ENCODE results near the gene DLG1. TPM values are rescaled to one million over a fixed set of nuclear protein-coding genes. Genes with fewer than 3 reads are reported as not detected.
A peak's percentile ranks its signal among the peaks of the same experiment; 100 is the strongest.

DLG1 gene
- polyA plus RNA-seq, 4 donors: 25.5 to 68.9 (median 39.7) TPM

- no peaks in the 10 kb centered on the region for H3K27me3 ChIP-seq (ENCODE audit: control insufficient read depth in 3 of 3, insufficient read depth in 3 of 3, low read length in 3 of 3)
- DNase-seq: no peak
- no peak overlapping the region for H3K27ac ChIP-seq (ENCODE audit: low read depth in 1 of 3, low read length in 2 of 3)
- H3K4me3 ChIP-seq (ENCODE audit: low read depth in 1 of 3, low read length in 3 of 3): no peak overlapping the region
- H3K9me3 ChIP-seq (ENCODE audit: control insufficient read depth in 2 of 2, insufficient read depth in 1 of 2, low read depth in 1 of 2, low read length in 1 of 2): no peaks in the 10 kb centered on the region
- peaks cover 0 to 3% (median 3%) of the 10 kb centered on the region in 3 donors for H3K4me1 ChIP-seq (ENCODE audit: control insufficient read depth in 3 of 3, insufficient read depth in 2 of 3, low read depth in 1 of 3, low read length in 2 of 3)
- H3K36me3 ChIP-seq (ENCODE audit: control insufficient read depth in 3 of 3, insufficient read depth in 2 of 3, low read depth in 1 of 3, low read length in 3 of 3): peaks cover 0 to 2% (median 0%) of the 10 kb centered on the region in 3 donors
- FAIRE-seq: no peak
- WGBS, 3 donors: 44 to 52% (median 48%) methylated on average over 3 of the region's 3 CpGs
These were observed 122.9 kb downstream of the DLG1 start for GRCh38 chr3:197175503-197175902.

GRCh38 chr3:197174927-197175326 is 123.5 kb downstream of the DLG1 start:
- WGBS, 3 donors: 78 to 91% (median 89%) methylated on average over 3 of the region's 3 CpGs
- FAIRE-seq: no peak
- Histone ChIP-seq H3K27me3 (ENCODE audit: control insufficient read depth in 3 of 3, insufficient read depth in 3 of 3, low read length in 3 of 3) (no peaks in the 10 kb centered on the region), H3K4me3 (ENCODE audit: low read depth in 1 of 3, low read length in 3 of 3) (no peak overlapping the region), H3K4me1 (ENCODE audit: control insufficient read depth in 3 of 3, insufficient read depth in 2 of 3, low read depth in 1 of 3, low read length in 2 of 3) (no peaks in the 10 kb centered on the region), H3K27ac (ENCODE audit: low read depth in 1 of 3, low read length in 2 of 3) (no peak overlapping the region), H3K36me3 (ENCODE audit: control insufficient read depth in 3 of 3, insufficient read depth in 2 of 3, low read depth in 1 of 3, low read length in 3 of 3) (peaks cover 0 to 2% (median 0%) of the 10 kb centered on the region in 3 donors), H3K9me3 (ENCODE audit: control insufficient read depth in 2 of 2, insufficient read depth in 1 of 2, low read depth in 1 of 2, low read length in 1 of 2) (no peaks in the 10 kb centered on the region)
- no peak for DNase-seq

GRCh38 chr3:197173620-197174019 is 124.8 kb downstream of the DLG1 start:
- DNase-seq (no peak), FAIRE-seq (no peak)
- Histone ChIP-seq H3K27ac (ENCODE audit: low read depth in 1 of 3, low read length in 2 of 3) (no peak overlapping the region), H3K27me3 (ENCODE audit: control insufficient read depth in 3 of 3, insufficient read depth in 3 of 3, low read length in 3 of 3) (no peaks in the 10 kb centered on the region), H3K4me1 (ENCODE audit: control insufficient read depth in 3 of 3, insufficient read depth in 2 of 3, low read depth in 1 of 3, low read length in 2 of 3) (no peaks in the 10 kb centered on the region), H3K36me3 (ENCODE audit: control insufficient read depth in 3 of 3, insufficient read depth in 2 of 3, low read depth in 1 of 3, low read length in 3 of 3) (peaks cover 0 to 2% (median 2%) of the 10 kb centered on the region in 3 donors), H3K9me3 (ENCODE audit: control insufficient read depth in 2 of 2, insufficient read depth in 1 of 2, low read depth in 1 of 2, low read length in 1 of 2) (no peaks in the 10 kb centered on the region), H3K4me3 (ENCODE audit: low read depth in 1 of 3, low read length in 3 of 3) (no peak overlapping the region)
- WGBS, 3 donors: 96 to 98% (median 96%) methylated on average over 4 of the region's 4 CpGs

- DNase-seq (no peak), FAIRE-seq (no peak)
- 53 to 57% (median 56%) methylated on average over 1 of the region's 1 CpG for WGBS, 3 donors
- no peaks in the 10 kb centered on the region for H3K27me3 ChIP-seq (ENCODE audit: control insufficient read depth in 3 of 3, insufficient read depth in 3 of 3, low read length in 3 of 3)
- H3K36me3 ChIP-seq (ENCODE audit: control insufficient read depth in 3 of 3, insufficient read depth in 2 of 3, low read depth in 1 of 3, low read length in 3 of 3): peaks cover 0 to 2% (median 0%) of the 10 kb centered on the region in 3 donors
- no peak overlapping the region for H3K4me3 ChIP-seq (ENCODE audit: low read depth in 1 of 3, low read length in 3 of 3)
- H3K4me1 ChIP-seq (ENCODE audit: control insufficient read depth in 3 of 3, insufficient read depth in 2 of 3, low read depth in 1 of 3, low read length in 2 of 3): peaks cover 0 to 3% (median 0%) of the 10 kb centered on the region in 3 donors
- no peaks in the 10 kb centered on the region for H3K9me3 ChIP-seq (ENCODE audit: control insufficient read depth in 2 of 2, insufficient read depth in 1 of 2, low read depth in 1 of 2, low read length in 1 of 2)
- no peak overlapping the region for H3K27ac ChIP-seq (ENCODE audit: low read depth in 1 of 3, low read length in 2 of 3)
These were observed 126.8 kb downstream of the DLG1 start for GRCh38 chr3:197171481-197172067.

DNA sequence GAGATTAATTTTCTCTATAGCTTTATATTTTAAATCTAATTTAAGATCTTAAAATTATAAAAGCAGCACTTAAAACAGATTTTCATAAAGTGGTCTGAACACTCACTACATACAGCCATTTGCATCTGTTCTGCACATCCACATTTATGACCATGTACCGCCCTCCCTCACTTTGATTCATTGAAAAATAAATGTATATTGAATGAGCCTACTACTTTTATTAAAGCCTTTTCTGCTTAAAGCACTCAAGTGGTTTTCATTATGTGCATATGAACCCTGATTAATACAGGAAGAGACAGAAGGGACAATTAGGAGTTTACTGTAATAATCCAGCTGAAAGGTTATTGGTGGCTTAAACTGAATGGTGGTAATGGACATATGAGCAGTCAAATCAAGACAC is 129.4 kb downstream of the DLG1 start:
- H3K27me3 ChIP-seq (ENCODE audit: control insufficient read depth in 3 of 3, insufficient read depth in 3 of 3, low read length in 3 of 3): no peaks in the 10 kb centered on the region
- FAIRE-seq: no peak
- H3K27ac ChIP-seq (ENCODE audit: low read depth in 1 of 3, low read length in 2 of 3): no peak overlapping the region
- H3K9me3 ChIP-seq (ENCODE audit: control insufficient read depth in 2 of 2, insufficient read depth in 1 of 2, low read depth in 1 of 2, low read length in 1 of 2): no peaks in the 10 kb centered on the region
- H3K4me3 ChIP-seq (ENCODE audit: low read depth in 1 of 3, low read length in 3 of 3): no peak overlapping the region
- H3K4me1 ChIP-seq (ENCODE audit: control insufficient read depth in 3 of 3, insufficient read depth in 2 of 3, low read depth in 1 of 3, low read length in 2 of 3): peaks cover 0 to 3% (median 0%) of the 10 kb centered on the region in 3 donors
- DNase-seq: no peak
- WGBS, 3 donors: 100% methylated on average over 1 of the region's 1 CpG
- H3K36me3 ChIP-seq (ENCODE audit: control insufficient read depth in 3 of 3, insufficient read depth in 2 of 3, low read depth in 1 of 3, low read length in 3 of 3): peaks cover 0 to 11% (median 0%) of the 10 kb centered on the region in 3 donors

DNA sequence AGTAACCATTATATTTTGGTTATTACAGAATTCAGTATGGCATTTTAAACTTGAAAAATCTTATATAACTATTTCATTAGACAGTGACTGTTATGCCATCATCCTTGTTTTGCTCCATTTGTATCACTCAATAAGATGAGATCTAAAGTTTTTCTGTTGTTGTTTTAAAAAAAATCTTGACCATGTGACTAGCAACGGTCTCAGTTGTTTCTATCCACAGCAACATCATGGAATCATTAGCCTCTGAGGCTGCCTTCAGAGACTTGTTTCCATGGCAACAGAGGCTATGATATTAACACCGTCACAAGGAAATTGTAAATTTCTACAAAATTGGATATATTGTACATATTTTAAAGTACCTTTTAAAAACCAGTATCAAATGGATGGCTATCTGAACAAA is 129.8 kb downstream of the DLG1 start:
- Histone ChIP-seq H3K4me3 (ENCODE audit: low read depth in 1 of 3, low read length in 3 of 3) (no peak overlapping the region), H3K9me3 (ENCODE audit: control insufficient read depth in 2 of 2, insufficient read depth in 1 of 2, low read depth in 1 of 2, low read length in 1 of 2) (no peaks in the 10 kb centered on the region), H3K27me3 (ENCODE audit: control insufficient read depth in 3 of 3, insufficient read depth in 3 of 3, low read length in 3 of 3) (no peaks in the 10 kb centered on the region), H3K4me1 (ENCODE audit: control insufficient read depth in 3 of 3, insufficient read depth in 2 of 3, low read depth in 1 of 3, low read length in 2 of 3) (peaks cover 0 to 3% (median 0%) of the 10 kb centered on the region in 3 donors), H3K27ac (ENCODE audit: low read depth in 1 of 3, low read length in 2 of 3) (no peak overlapping the region), H3K36me3 (ENCODE audit: control insufficient read depth in 3 of 3, insufficient read depth in 2 of 3, low read depth in 1 of 3, low read length in 3 of 3) (peaks cover 0 to 14% (median 0%) of the 10 kb centered on the region in 3 donors)
- DNase-seq (no peak), FAIRE-seq (no peak)
- WGBS, 3 donors: 59 to 89% (median 82%) methylated on average over 2 of the region's 2 CpGs

- no peaks in the 10 kb centered on the region for H3K27me3 ChIP-seq (ENCODE audit: control insufficient read depth in 3 of 3, insufficient read depth in 3 of 3, low read length in 3 of 3)
- no peak overlapping the region for H3K4me3 ChIP-seq (ENCODE audit: low read depth in 1 of 3, low read length in 3 of 3)
- H3K27ac ChIP-seq (ENCODE audit: low read depth in 1 of 3, low read length in 2 of 3): no peak overlapping the region
- 87 to 90% (median 88%) methylated on average over 4 of the region's 4 CpGs for WGBS, 3 donors
- FAIRE-seq: no peak
- H3K4me1 ChIP-seq (ENCODE audit: control insufficient read depth in 3 of 3, insufficient read depth in 2 of 3, low read depth in 1 of 3, low read length in 2 of 3): peaks cover 0 to 3% (median 0%) of the 10 kb centered on the region in 3 donors
- H3K36me3 ChIP-seq (ENCODE audit: control insufficient read depth in 3 of 3, insufficient read depth in 2 of 3, low read depth in 1 of 3, low read length in 3 of 3): peaks cover 0 to 18% (median 0%) of the 10 kb centered on the region in 3 donors
- no peak for DNase-seq
- no peaks in the 10 kb centered on the region for H3K9me3 ChIP-seq (ENCODE audit: control insufficient read depth in 2 of 2, insufficient read depth in 1 of 2, low read depth in 1 of 2, low read length in 1 of 2)
These were observed 130.3 kb downstream of the DLG1 start for GRCh38 chr3:197168063-197168462.

DNA sequence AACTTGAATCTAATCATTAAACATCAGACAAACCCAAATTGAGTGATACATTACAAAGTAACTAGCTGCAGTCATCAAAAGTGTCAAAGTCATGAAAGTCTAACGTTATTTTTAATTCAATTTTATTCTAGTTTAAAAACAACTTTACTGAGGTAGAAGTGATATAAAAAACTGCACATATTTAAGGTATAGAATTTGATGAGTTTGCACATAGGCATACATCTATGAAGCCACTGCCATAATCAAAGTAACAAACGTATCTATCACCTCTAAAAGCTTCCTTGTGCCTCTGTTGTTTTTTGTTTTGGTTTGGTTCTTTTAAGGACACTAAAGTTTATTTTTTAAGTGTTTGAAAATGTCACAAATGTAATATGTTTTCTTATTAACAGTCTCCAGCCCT is 130.9 kb downstream of the DLG1 start:
- Histone ChIP-seq H3K27ac (ENCODE audit: low read depth in 1 of 3, low read length in 2 of 3) (no peak overlapping the region), H3K4me3 (ENCODE audit: low read depth in 1 of 3, low read length in 3 of 3) (no peak overlapping the region), H3K9me3 (ENCODE audit: control insufficient read depth in 2 of 2, insufficient read depth in 1 of 2, low read depth in 1 of 2, low read length in 1 of 2) (no peaks in the 10 kb centered on the region), H3K36me3 (ENCODE audit: control insufficient read depth in 3 of 3, insufficient read depth in 2 of 3, low read depth in 1 of 3, low read length in 3 of 3) (peaks cover 0 to 18% (median 0%) of the 10 kb centered on the region in 3 donors), H3K27me3 (ENCODE audit: control insufficient read depth in 3 of 3, insufficient read depth in 3 of 3, low read length in 3 of 3) (no peaks in the 10 kb centered on the region), H3K4me1 (ENCODE audit: control insufficient read depth in 3 of 3, insufficient read depth in 2 of 3, low read depth in 1 of 3, low read length in 2 of 3) (peaks cover 0 to 3% (median 0%) of the 10 kb centered on the region in 3 donors)
- no peak for DNase-seq
- 75 to 97% (median 88%) methylated on average over 2 of the region's 2 CpGs for WGBS, 3 donors
- peak; percentile 30 for FAIRE-seq

GRCh38 chr3:197165890-197166289 is 132.5 kb downstream of the DLG1 start:
- H3K27me3 ChIP-seq (ENCODE audit: control insufficient read depth in 3 of 3, insufficient read depth in 3 of 3, low read length in 3 of 3): no peaks in the 10 kb centered on the region
- 95 to 99% (median 96%) methylated on average over 6 of the region's 6 CpGs for WGBS, 3 donors
- H3K4me1 ChIP-seq (ENCODE audit: control insufficient read depth in 3 of 3, insufficient read depth in 2 of 3, low read depth in 1 of 3, low read length in 2 of 3): peaks cover 0 to 3% (median 0%) of the 10 kb centered on the region in 3 donors
- FAIRE-seq (no peak), DNase-seq (no peak)
- no peak overlapping the region for H3K4me3 ChIP-seq (ENCODE audit: low read depth in 1 of 3, low read length in 3 of 3)
- H3K27ac ChIP-seq (ENCODE audit: low read depth in 1 of 3, low read length in 2 of 3): no peak overlapping the region
- no peaks in the 10 kb centered on the region for H3K9me3 ChIP-seq (ENCODE audit: control insufficient read depth in 2 of 2, insufficient read depth in 1 of 2, low read depth in 1 of 2, low read length in 1 of 2)
- peaks cover 0 to 18% (median 0%) of the 10 kb centered on the region in 3 donors for H3K36me3 ChIP-seq (ENCODE audit: control insufficient read depth in 3 of 3, insufficient read depth in 2 of 3, low read depth in 1 of 3, low read length in 3 of 3)

Data from small intestine (tissue), 7 donors.